IPS-18a (cell line): Measurements from ENCODE around the gene TCF23.
A peak's percentile ranks its signal among the peaks of the same experiment; 100 is the strongest.

ENCODE experiments used
- H3K27ac ChIP-seq: one replicate; pipeline ENCODE4 v1.5.1; 2013; ENCODE audit warnings: low read length
- H3K27me3 ChIP-seq: one replicate; pipeline ENCODE4 v1.6.1; 2013; ENCODE audit warnings: mild to moderate bottlenecking, low read length; ENCODE audit not compliant: control insufficient read depth, insufficient read depth
- H3K36me3 ChIP-seq: one replicate; pipeline ENCODE4 v1.6.1; 2013; ENCODE audit warnings: low read depth, low read length; ENCODE audit not compliant: control insufficient read depth
- H3K4me1 ChIP-seq: one replicate; pipeline ENCODE4 v1.6.1; 2013; ENCODE audit warnings: low read depth, low read length; ENCODE audit not compliant: control insufficient read depth
- H3K4me3 ChIP-seq: one replicate; pipeline ENCODE4 v1.5.1; 2013; ENCODE audit warnings: low read length
- H3K9ac ChIP-seq: one replicate; pipeline ENCODE4 v1.6.1; 2013; ENCODE audit warnings: mild to moderate bottlenecking, low read length, moderate library complexity
- H3K9me3 ChIP-seq: one replicate; pipeline ENCODE4 v1.6.1; 2013; ENCODE audit warnings: low read depth, low read length; ENCODE audit not compliant: control insufficient read depth

Gene TCF23

GRCh38 chr2:27131429-27131828 lies 17.4 kb upstream of the TCF23 start:
- Histone ChIP-seq H3K27me3 (no peaks in the 10 kb centered on the region), H3K4me1 (peaks cover 6% of the 10 kb centered on the region), H3K9me3 (no peaks in the 10 kb centered on the region), H3K36me3 (peaks cover 14% of the 10 kb centered on the region), H3K9ac (no peak overlapping the region), H3K27ac (no peak overlapping the region), H3K4me3 (no peak overlapping the region)

- Histone ChIP-seq H3K9me3 (no peaks in the 10 kb centered on the region), H3K4me3 (peak overlapping the region; percentile 89), H3K9ac (peak overlapping the region; percentile 72), H3K27ac (no peak overlapping the region), H3K36me3 (peaks cover 14% of the 10 kb centered on the region), H3K4me1 (peaks cover 6% of the 10 kb centered on the region), H3K27me3 (no peaks in the 10 kb centered on the region)
These were observed 15.5 kb upstream of the TCF23 start for GRCh38 chr2:27133195-27133875.

DNA sequence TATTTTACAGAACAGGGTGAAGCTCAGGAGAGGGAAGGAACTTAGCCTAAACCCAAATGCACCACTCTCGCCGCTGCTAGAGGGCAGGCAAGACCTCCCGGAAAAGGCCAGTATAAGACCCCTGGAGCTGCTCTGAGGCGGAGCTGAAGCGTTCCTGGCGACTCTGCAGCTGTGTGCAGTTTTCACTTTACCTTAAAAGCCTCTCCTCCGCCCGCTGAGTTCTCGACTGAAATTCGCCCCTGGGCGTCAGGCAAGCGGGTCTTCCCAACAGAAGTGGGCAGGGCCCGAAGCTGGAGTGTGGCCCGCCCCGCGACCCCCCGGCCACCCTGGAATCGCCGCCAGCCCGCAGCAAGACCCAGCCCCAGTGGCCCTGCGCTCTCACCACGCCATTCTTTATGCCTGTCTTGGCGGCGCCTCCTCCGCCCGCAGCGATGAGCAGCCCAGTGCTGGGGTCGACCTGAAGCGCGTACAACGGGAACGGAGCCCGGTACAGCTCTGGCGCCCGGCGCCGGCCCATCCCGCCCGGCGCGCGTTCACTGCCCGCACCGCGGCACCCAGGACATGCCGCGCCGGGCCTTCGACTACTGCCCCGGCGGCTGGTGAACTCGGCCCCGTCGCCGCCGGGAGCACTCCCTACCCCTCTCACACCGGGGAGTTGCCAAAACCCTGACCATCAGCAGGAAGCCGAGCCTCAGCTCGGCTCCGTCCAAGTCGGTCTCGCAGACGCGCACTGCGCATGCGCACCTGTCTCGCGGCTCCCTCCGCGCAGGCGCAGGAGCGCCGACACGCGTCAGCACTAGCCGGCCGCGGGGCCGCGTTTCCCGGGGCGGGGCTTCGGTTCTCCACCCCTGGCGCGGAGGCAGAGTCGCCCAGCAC lies 14.7 kb upstream of the TCF23 start, which contains the start of gene PREB:
TSS of gene PREB (minus strand) at position 732 of the 876 bp plus-strand sequence. CDS start at position 517, 215 bp downstream.
- Histone ChIP-seq H3K9me3 (no peaks in the 10 kb centered on the region), H3K27ac (no peak within 1 kb of the TSS), H3K27me3 (no peaks in the 10 kb centered on the region), H3K4me1 (peaks cover 6% of the 10 kb centered on the region), H3K36me3 (peaks cover 14% of the 10 kb centered on the region), H3K9ac (peak within 1 kb of the TSS; percentile 72), H3K4me3 (peak within 1 kb of the TSS; percentile 89)

DNA sequence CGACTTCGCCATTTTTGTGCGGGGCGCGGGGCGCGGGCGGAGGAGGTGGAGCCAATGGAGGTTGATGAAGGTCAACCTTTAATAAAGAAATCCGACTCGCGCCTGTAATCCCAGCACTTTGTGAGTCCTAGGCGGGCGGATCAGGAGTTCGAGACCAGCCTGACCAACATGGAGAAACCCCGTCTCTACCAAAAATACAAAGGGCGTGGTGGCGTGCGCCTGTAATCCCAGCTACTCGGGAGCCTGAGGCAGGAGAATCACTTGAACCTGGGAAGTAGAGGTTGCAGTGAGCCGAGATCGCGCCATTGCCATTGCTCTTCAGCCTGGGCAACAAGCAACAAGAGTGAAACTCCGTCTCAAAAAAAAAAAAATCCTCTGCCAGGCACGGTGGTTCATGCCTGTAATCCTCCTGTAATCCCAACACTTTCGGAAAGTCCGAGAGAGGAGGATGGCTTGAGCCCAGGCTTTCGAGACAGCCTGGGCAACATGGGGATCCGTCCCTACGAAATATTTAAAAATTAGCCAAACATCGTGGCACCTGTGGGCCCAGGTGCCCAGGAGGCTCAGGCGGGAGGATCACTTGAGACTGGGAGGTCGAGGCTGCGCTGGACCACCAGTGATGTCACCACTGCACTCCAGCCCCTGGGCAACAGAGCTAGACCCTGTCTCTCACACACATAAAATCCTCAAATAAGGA lies 13.9 kb upstream of the TCF23 start:
- Histone ChIP-seq H3K4me1 (peaks cover 6% of the 10 kb centered on the region), H3K27me3 (no peaks in the 10 kb centered on the region), H3K36me3 (peaks cover 14% of the 10 kb centered on the region), H3K9ac (no peak overlapping the region), H3K9me3 (no peaks in the 10 kb centered on the region), H3K27ac (no peak overlapping the region), H3K4me3 (peak overlapping the region; percentile 89)

DNA sequence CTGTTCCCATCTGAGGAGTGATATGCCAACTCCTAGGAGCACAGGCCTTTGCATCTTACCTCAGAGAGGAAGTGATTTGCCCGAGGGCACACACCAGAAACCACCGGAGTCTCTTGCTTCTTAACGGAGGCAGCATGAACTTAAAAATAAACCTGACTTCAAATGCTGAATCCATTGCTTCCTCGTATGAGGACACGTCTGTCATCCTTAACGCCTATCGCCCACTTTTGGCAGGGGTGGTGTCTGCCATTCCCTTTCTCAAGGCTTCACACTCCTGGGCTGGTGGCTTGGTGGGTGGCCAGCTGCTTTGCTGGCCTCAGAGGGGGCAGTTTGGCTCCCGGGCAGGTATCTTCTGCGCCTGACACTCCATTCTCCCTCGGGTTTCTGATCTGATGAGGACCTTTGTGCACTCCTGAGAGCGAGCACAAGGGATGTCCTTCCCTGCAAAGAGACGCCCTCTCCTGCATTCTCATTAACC lies 13.3 kb upstream of the TCF23 start:
- no peak overlapping the region for H3K4me3 ChIP-seq
- peaks cover 14% of the 10 kb centered on the region for H3K36me3 ChIP-seq
- no peak overlapping the region for H3K9ac ChIP-seq
- H3K9me3 ChIP-seq = no peaks in the 10 kb centered on the region
- H3K27me3 ChIP-seq = no peaks in the 10 kb centered on the region
- peaks cover 6% of the 10 kb centered on the region for H3K4me1 ChIP-seq
- no peak overlapping the region for H3K27ac ChIP-seq

- H3K9ac ChIP-seq = no peak overlapping the region
- peaks cover 6% of the 10 kb centered on the region for H3K4me1 ChIP-seq
- peaks cover 2% of the 10 kb centered on the region for H3K36me3 ChIP-seq
- H3K27ac ChIP-seq = no peak overlapping the region
- H3K27me3 ChIP-seq = no peaks in the 10 kb centered on the region
- no peaks in the 10 kb centered on the region for H3K9me3 ChIP-seq
- H3K4me3 ChIP-seq = no peak overlapping the region
These were observed 12.1 kb upstream of the TCF23 start for GRCh38 chr2:27136751-27137150.

DNA sequence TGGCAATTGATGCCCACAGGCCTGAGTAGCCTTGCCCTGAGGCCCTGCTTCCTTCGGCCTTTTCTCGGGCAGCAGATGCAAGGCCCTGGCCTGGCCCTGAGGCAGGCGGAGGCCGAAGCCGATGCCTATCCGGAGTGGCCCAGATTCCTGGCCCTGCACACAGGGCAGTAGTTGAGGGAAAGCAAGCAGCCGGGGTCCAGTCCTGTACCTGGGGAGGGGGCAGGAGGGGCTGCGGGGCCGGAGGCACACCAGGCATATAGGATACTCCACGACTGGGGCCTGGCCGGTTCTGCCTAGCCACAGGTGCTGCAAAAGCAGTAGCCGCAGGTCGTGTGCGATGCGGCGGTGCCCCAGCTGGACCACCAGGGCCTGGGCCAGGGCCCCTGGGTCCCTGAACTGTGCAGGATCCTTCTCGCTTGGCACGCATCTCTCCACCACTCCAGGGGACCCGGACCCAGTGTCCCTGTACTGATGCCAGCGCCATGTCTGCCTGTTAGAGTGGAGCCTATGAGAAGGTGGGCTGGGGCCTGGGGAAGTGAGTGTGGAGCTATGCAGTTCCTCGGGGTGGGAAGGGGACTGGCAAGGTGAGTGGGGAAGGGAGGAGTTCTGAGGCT lies 11.4 kb upstream of the TCF23 start:
- Histone ChIP-seq H3K27ac (no peak overlapping the region), H3K9me3 (no peaks in the 10 kb centered on the region), H3K36me3 (no peaks in the 10 kb centered on the region), H3K4me1 (peaks cover 6% of the 10 kb centered on the region), H3K27me3 (no peaks in the 10 kb centered on the region), H3K4me3 (no peak overlapping the region), H3K9ac (no peak overlapping the region)

GRCh38 chr2:27138111-27138510 lies 10.7 kb upstream of the TCF23 start:
- Histone ChIP-seq H3K9ac (no peak overlapping the region), H3K9me3 (no peaks in the 10 kb centered on the region), H3K27me3 (no peaks in the 10 kb centered on the region), H3K4me3 (no peak overlapping the region), H3K36me3 (no peaks in the 10 kb centered on the region), H3K27ac (no peak overlapping the region), H3K4me1 (peaks cover 5% of the 10 kb centered on the region)

GRCh38 chr2:27139310-27139709 lies 9.5 kb upstream of the TCF23 start, which contains the start of gene PRR30:
Gene PRR30, minus strand, starts transcription at chr2:27139410. Its CDS starts 1,081 bp downstream, at chr2:27138329.
- no peak within 1 kb of the TSS for H3K27ac ChIP-seq
- no peak within 1 kb of the TSS for H3K9ac ChIP-seq
- H3K27me3 ChIP-seq = no peaks in the 10 kb centered on the region
- no peaks in the 10 kb centered on the region for H3K36me3 ChIP-seq
- no peaks in the 10 kb centered on the region for H3K9me3 ChIP-seq
- no peak within 1 kb of the TSS for H3K4me3 ChIP-seq
- H3K4me1 ChIP-seq = no peaks in the 10 kb centered on the region

DNA sequence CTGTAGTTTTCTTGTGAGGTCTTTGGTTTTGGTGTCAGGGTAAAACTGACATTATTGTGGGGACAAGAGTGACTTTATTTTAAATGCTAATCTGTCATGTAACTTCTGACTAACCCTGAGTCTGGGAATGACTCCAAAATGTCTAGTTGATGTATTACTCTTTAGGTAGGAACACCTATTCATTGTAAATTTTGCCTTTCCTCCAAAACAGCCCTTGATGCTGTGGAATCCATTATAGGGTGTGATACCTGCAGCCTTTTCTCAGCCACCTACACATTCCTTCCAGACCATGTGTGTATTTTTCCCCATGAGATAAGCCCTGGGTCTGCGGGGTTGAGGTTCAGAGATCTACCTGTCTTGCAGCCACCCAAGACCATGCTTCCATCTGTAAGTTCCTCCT lies 5.5 kb upstream of the TCF23 start:
- Histone ChIP-seq H3K4me3 (no peak overlapping the region), H3K36me3 (no peaks in the 10 kb centered on the region), H3K9ac (no peak overlapping the region), H3K27me3 (no peaks in the 10 kb centered on the region), H3K4me1 (no peaks in the 10 kb centered on the region), H3K9me3 (no peaks in the 10 kb centered on the region), H3K27ac (no peak overlapping the region)

GRCh38 chr2:27145682-27146081 lies 3.1 kb upstream of the TCF23 start:
- no peaks in the 10 kb centered on the region for H3K27me3 ChIP-seq
- H3K36me3 ChIP-seq = no peaks in the 10 kb centered on the region
- no peak overlapping the region for H3K4me3 ChIP-seq
- no peaks in the 10 kb centered on the region for H3K4me1 ChIP-seq
- H3K9ac ChIP-seq = no peak overlapping the region
- no peaks in the 10 kb centered on the region for H3K9me3 ChIP-seq
- H3K27ac ChIP-seq = no peak overlapping the region
